Measurements from ENCODE around the gene SFI1. TPM values are rescaled to one million over a fixed set of nuclear protein-coding genes. Genes with fewer than 3 reads are reported as not detected.
"Not testable (repeated sequence)": the region's sequence is repeated elsewhere in the genome, so short reads cannot be mapped to it uniquely, and the experiment has no call there.

The SFI1 gene
- total RNA-seq, 1 experiment from 2014 or later = 15.1 TPM

GRCh38 chr22:31524132-31524531 is 27.8 kb downstream of the SFI1 start:
- not testable (repeated sequence) for DNase-seq (ENCODE audit: low read depth, low spot score)

GRCh38 chr22:31526270-31526669 is 29.9 kb downstream of the SFI1 start:
- no peak for DNase-seq (ENCODE audit: low read depth, low spot score)
- in situ Hi-C loops (cut with HindIII; ENCODE audit: low pct_unique_long_range_greater_than_20kb, low sequenced_read_pairs) = no loop called here

More at GRCh38 chr22:31524132-31524531, 27.8 kb downstream of the SFI1 start:
- in situ Hi-C loops (cut with HindIII; ENCODE audit: low pct_unique_long_range_greater_than_20kb, low sequenced_read_pairs) = not testable (repeated sequence)

GRCh38 chr22:31530823-31531195 is 34.5 kb downstream of the SFI1 start:
- in situ Hi-C loops (cut with HindIII; ENCODE audit: low pct_unique_long_range_greater_than_20kb, low sequenced_read_pairs) = no loop called here
- no peak for DNase-seq (ENCODE audit: low read depth, low spot score)

GRCh38 chr22:31532060-31532459 is 35.7 kb downstream of the SFI1 start:
- in situ Hi-C loops (cut with HindIII; ENCODE audit: low pct_unique_long_range_greater_than_20kb, low sequenced_read_pairs) = no loop called here
- DNase-seq (ENCODE audit: low read depth, low spot score) = no peak

GRCh38 chr22:31533374-31533773 is 37.0 kb downstream of the SFI1 start:
- DNase-seq (ENCODE audit: low read depth, low spot score) = no peak
- in situ Hi-C loops (cut with HindIII; ENCODE audit: low pct_unique_long_range_greater_than_20kb, low sequenced_read_pairs) = no loop called here

GRCh38 chr22:31537019-31537535 is 40.7 kb downstream of the SFI1 start:
- no peak for DNase-seq (ENCODE audit: low read depth, low spot score)
- in situ Hi-C loops (cut with HindIII; ENCODE audit: low pct_unique_long_range_greater_than_20kb, low sequenced_read_pairs) = no loop called here

- in situ Hi-C loops (cut with HindIII; ENCODE audit: low pct_unique_long_range_greater_than_20kb, low sequenced_read_pairs) = no loop called here
- DNase-seq (ENCODE audit: low read depth, low spot score) = no peak
Observed at GRCh38 chr22:31538815-31539214, 42.5 kb downstream of the SFI1 start.

GRCh38 chr22:31540166-31540565 is 43.8 kb downstream of the SFI1 start:
- in situ Hi-C loops (cut with HindIII; ENCODE audit: low pct_unique_long_range_greater_than_20kb, low sequenced_read_pairs); DNase-seq (ENCODE audit: low read depth, low spot score): not testable (repeated sequence)

GRCh38 chr22:31540966-31541365 is 44.6 kb downstream of the SFI1 start:
- in situ Hi-C loops (cut with HindIII; ENCODE audit: low pct_unique_long_range_greater_than_20kb, low sequenced_read_pairs) = no loop called here
- DNase-seq (ENCODE audit: low read depth, low spot score) = no peak

GRCh38 chr22:31544481-31545480 is 48.4 kb downstream of the SFI1 start:
- in situ Hi-C loops (cut with HindIII; ENCODE audit: low pct_unique_long_range_greater_than_20kb, low sequenced_read_pairs) = no loop called here
- no peak for DNase-seq (ENCODE audit: low read depth, low spot score)

- in situ Hi-C loops (cut with HindIII; ENCODE audit: low pct_unique_long_range_greater_than_20kb, low sequenced_read_pairs) = no loop called here
- DNase-seq (ENCODE audit: low read depth, low spot score) = no peak
Observed at GRCh38 chr22:31550871-31551370, 54.6 kb downstream of the SFI1 start.

- in situ Hi-C loops (cut with HindIII; ENCODE audit: low pct_unique_long_range_greater_than_20kb, low sequenced_read_pairs) = no loop called here
Observed at GRCh38 chr22:31556627-31557203, 60.4 kb downstream of the SFI1 start.

GRCh38 chr22:31558546-31558945 is 62.2 kb downstream of the SFI1 start:
- in situ Hi-C loops (cut with HindIII; ENCODE audit: low pct_unique_long_range_greater_than_20kb, low sequenced_read_pairs); DNase-seq (ENCODE audit: low read depth, low spot score): not testable (repeated sequence)

More at GRCh38 chr22:31556627-31557203, 60.4 kb downstream of the SFI1 start:
- DNase-seq (ENCODE audit: low read depth, low spot score) = peak; percentile 76

- DNase-seq (ENCODE audit: low read depth, low spot score) = peak; percentile 91
- in situ Hi-C loops (cut with HindIII; ENCODE audit: low pct_unique_long_range_greater_than_20kb, low sequenced_read_pairs) = no loop called here
Observed at GRCh38 chr22:31561238-31561887, 65.0 kb downstream of the SFI1 start.

- in situ Hi-C loops (cut with HindIII; ENCODE audit: low pct_unique_long_range_greater_than_20kb, low sequenced_read_pairs) = no loop called here
- no peak for DNase-seq (ENCODE audit: low read depth, low spot score)
Observed at GRCh38 chr22:31561970-31562369, 65.6 kb downstream of the SFI1 start.

- in situ Hi-C loops (cut with HindIII; ENCODE audit: low pct_unique_long_range_greater_than_20kb, low sequenced_read_pairs) = no loop called here
- DNase-seq (ENCODE audit: low read depth, low spot score) = no peak
Observed at GRCh38 chr22:31566484-31566883, 70.1 kb downstream of the SFI1 start.

- no peak for DNase-seq (ENCODE audit: low read depth, low spot score)
- in situ Hi-C loops (cut with HindIII; ENCODE audit: low pct_unique_long_range_greater_than_20kb, low sequenced_read_pairs) = no loop called here
Observed at GRCh38 chr22:31567196-31567595, 70.9 kb downstream of the SFI1 start.

GRCh38 chr22:31567702-31568101 is 71.4 kb downstream of the SFI1 start:
- in situ Hi-C loops (cut with HindIII; ENCODE audit: low pct_unique_long_range_greater_than_20kb, low sequenced_read_pairs) = no loop called here
- DNase-seq (ENCODE audit: low read depth, low spot score) = no peak

Measured in SK-MEL-5 (cell line).